ENCODE data around the gene CYP27C1. TPM values are rescaled to one million over a fixed set of nuclear protein-coding genes. Genes with fewer than 3 reads are reported as not detected.

The CYP27C1 gene
- total and polyA plus RNA-seq, 2 of the 13 experiments (the other 11 are each of a cell fraction or from before 2014, with no cell fraction given), result not detected

DNA sequence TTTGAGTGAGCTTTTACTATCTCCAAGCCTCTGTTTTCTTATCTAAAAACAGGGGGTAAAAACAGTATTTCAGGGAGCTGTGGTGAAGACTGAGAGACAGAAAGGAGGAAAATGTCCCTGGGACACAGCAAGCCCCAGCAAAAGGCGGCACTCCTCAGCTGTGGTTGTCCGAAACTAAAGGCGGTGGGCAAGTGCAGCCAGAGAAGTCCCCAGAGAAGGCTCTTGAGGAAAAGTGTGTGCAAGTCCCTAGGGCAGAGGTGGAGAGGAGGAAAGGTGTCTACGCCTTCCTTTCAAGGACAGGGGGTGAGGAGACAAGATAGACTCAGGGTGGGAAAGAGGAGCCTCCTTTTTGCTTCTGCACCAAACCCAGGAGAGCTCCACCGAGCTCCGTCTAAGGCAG, 45.5 kb downstream of the CYP27C1 start (continued):
- TF ChIP-seq ZNF274 (CRISPR knock-in tag; IDR thresholded peaks at IDR 0.05), result no peak
- TF ChIP-seq ZNF879 (CRISPR knock-in tag; IDR thresholded peaks at IDR 0.05), result no peak
- no peak for TF ChIP-seq RFX1 (IDR thresholded peaks at IDR 0.05)
- no peak for TF ChIP-seq NR2C2 (CRISPR knock-in tag; IDR thresholded peaks at IDR 0.05; ENCODE audit: borderline replicate concordance)

DNA sequence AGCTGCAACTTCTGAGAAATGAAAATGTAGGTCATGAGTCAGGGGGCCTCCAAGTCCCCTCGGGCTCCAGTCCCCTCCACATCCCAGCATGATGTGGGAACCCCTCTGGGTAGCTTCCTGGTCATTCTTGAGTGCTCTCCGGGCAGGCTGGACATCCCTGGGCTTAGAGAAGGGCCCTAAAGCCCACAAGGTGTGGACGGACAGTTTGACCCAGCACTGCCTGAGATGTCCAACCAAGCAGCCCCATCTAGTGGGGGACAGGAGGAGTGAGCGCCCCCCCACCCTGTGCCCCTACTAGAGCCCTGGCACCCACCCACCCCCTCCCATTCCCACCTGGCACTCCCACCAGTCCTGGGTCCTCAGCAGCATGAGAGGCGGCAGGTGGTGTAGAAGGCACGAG, 46.0 kb downstream of the CYP27C1 start:
- ATAC-seq, result peak; percentile 70
- Histone ChIP-seq H3K4me2 (ENCODE audit: low read depth, low read length) (no peak overlapping the region), H3K4me3 (replicated peaks in 1 of 3; ENCODE audit: insufficient read depth in 1 of 3, low read depth in 2 of 3, low read length in 3 of 3) (no peak overlapping the region), H2AFZ (ENCODE audit: low read length) (no peak overlapping the region), H3K27me3 (ENCODE audit: control insufficient read depth in 1 of 2, insufficient read depth in 2 of 2, low read length in 2 of 2) (peaks cover 0 to 42% of the 10 kb centered on the region in 2 experiments; a peak in 4 of 5 replicates), H3K9me3 (ENCODE audit: low read length) (no peaks in the 10 kb centered on the region), H3K27ac (ENCODE audit: extremely low read length, insufficient read depth, low read length) (no peak overlapping the region), H3K4me1 (ENCODE audit: insufficient read depth, low read length) (no peaks in the 10 kb centered on the region), H3K36me3 (replicated peaks in 1 of 2; ENCODE audit: control insufficient read depth in 1 of 2, insufficient read depth in 2 of 2, low read length in 2 of 2) (no peaks in the 10 kb centered on the region), H3K79me2 (ENCODE audit: insufficient read depth, low read length) (no peaks in the 10 kb centered on the region), H3K9ac (ENCODE audit: insufficient read depth, low read depth, low read length) (no peak overlapping the region), H4K20me1 (ENCODE audit: insufficient read depth, low read length) (no peaks in the 10 kb centered on the region)
- ChIA-PET CTCF (ENCODE audit: low intra/inter-chr PET ratio, low total read pairs) (no interaction called here), POLR2A (no interaction called here)
- intact Hi-C loops (cut with micrococcal nuclease; ENCODE audit: unreplicated experiment), result no loop called here
- no peak for FAIRE-seq
- in situ Hi-C loops (cut with HindIII; ENCODE audit: extremely low pct_ligation_motif_present, low pct_unique_long_range_greater_than_20kb), result no loop called here
- DNase-seq (ENCODE audit: low spot score), result no peak
- 16% methylated on average over 6 of the region's 6 CpGs for WGBS (ENCODE audit: low lambda C conversion rate)
- no TSS peak for BruUV-seq (replicated peaks)
- no peak for TF ChIP-seq IRF1 (CRISPR knock-in tag; IDR thresholded peaks at IDR 0.05; ENCODE audit: low read depth)
- TF ChIP-seq, protein P1, sequence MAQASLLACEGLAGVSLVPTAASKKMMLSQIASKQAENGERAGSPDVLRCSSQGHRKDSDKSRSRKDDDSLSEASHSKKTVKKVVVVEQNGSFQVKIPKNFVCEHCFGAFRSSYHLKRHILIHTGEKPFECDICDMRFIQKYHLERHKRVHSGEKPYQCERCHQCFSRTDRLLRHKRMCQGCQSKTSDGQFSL (CRISPR knock-in tag; IDR thresholded peaks at IDR 0.05), result peak; percentile 99
- no peak for TF ChIP-seq TSC22D2 (CRISPR knock-in tag; IDR thresholded peaks at IDR 0.05; ENCODE audit: borderline replicate concordance)
- peak; percentile 47 for TF ChIP-seq CTCF (CRISPR knock-in tag; IDR thresholded peaks at IDR 0.05)
- TF ChIP-seq ZNF879 (CRISPR knock-in tag; IDR thresholded peaks at IDR 0.05), result no peak
- no peak for TF ChIP-seq ZFP41 (CRISPR knock-in tag; IDR thresholded peaks at IDR 0.05; ENCODE audit: borderline replicate concordance)
- TF ChIP-seq ZNF383 (CRISPR knock-in tag; IDR thresholded peaks at IDR 0.05; ENCODE audit: borderline replicate concordance), result no peak
- TF ChIP-seq STAG1 (CRISPR knock-in tag; IDR thresholded peaks at IDR 0.05), result peak; percentile 42
- TF ChIP-seq ZNF3 (CRISPR knock-in tag; IDR thresholded peaks at IDR 0.05), result no peak
- TF ChIP-seq, protein P2, sequence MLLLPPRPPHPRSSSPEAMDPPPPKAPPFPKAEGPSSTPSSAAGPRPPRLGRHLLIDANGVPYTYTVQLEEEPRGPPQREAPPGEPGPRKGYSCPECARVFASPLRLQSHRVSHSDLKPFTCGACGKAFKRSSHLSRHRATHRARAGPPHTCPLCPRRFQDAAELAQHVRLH (CRISPR knock-in tag; IDR thresholded peaks at IDR 0.05; ENCODE audit: borderline replicate concordance, low read depth), result no peak
- no peak for TF ChIP-seq DMTF1 (CRISPR knock-in tag; IDR thresholded peaks at IDR 0.05)

Data from HepG2 (cell line).